Measurements from ENCODE around the gene EMC8.
"Not testable (repeated sequence)": the region's sequence is repeated elsewhere in the genome, so short reads cannot be mapped to it uniquely, and the experiment has no call there.

The EMC8 gene

GRCh38 chr16:85812031-85812807 is 12.9 kb upstream of the EMC8 start:
- no peak for DNase-seq

DNA sequence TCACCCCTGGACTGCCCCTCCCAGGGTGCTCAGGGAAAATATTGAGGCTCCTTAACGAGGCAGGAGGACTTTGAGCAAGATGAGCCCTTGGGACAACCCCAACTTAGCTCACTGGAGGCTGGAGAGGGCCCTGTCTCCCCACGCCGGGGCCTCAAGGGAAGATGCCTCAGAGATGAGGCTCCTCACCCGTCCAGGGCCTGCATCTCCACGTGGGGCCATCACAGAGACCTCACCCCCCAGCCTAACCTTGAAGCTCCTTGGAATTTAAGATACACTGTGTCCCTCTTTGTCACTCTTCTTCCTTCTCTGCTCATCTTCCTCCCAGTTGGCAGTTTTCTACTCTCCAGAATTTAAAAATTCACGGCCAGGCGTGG is 11.4 kb upstream of the EMC8 start:
- no peak for DNase-seq

- DNase-seq, result no peak
Observed at GRCh38 chr16:85810097-85810741, 10.9 kb upstream of the EMC8 start.

DNA sequence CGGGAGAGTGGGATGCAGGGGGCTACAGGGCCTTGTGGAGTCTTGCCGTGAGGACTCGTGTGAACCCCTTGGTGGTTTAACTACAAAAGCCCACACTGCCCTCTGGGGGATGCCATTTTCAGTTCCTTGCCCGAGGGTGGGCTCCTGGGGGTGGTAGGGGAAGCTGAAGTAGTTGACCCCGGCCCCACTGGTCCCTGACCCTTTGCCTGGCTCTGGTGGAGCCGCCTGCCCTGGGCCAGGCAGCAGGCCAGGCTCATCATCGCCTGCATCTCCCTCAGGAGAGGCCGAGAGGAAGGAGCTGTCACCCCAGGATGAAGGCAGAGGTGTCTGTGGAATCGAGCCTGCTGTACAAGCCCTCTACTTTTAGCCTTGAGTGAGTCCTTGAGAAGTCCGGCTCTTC is 10.3 kb upstream of the EMC8 start:
- DNase-seq, result no peak

DNA sequence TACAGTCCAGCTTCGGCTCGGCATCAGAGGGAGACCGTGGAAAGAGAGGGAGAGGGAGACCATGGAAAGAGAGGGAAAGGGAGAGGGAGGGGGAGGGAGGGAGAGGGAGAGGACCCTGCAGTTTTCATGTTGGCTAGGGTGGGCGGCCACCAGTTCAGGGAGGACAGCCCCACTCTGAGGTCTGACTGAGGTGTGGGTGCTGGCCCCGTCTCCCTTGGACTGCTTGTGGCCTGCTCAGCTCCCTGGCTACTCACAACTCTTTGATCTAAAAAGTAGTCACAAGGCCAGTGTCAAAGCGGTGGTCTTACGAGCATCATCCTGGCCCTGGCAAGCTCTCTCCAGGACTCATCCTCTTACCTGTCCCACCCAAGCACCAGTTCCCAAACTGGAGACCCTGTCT is 9.6 kb upstream of the EMC8 start:
- DNase-seq, result no peak

- not testable (repeated sequence) for DNase-seq
Observed at GRCh38 chr16:85808104-85808503, 8.8 kb upstream of the EMC8 start.

- DNase-seq, result not testable (repeated sequence)
Observed at GRCh38 chr16:85807340-85807739, 8.0 kb upstream of the EMC8 start.

DNA sequence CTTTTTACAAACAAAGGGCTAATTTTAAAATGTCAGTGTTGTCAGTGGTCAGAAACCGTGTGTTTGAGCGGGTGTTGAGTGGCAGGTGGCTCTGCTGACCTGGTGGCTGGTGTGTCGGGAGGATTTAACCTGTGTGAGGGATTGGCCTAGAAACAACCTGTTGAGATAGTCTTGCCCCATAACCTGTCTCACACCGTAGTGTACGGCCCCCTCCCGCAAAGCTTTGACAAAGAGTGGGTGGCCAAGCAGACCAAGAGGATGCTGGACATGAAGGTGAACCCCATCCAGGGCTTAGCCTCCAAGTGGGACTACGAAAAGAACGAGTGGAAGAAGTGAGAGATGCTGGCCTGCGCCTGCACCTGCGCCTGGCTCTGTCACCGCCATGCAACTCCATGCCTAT is 7.2 kb upstream of the EMC8 start:
- DNase-seq, result no peak

DNA sequence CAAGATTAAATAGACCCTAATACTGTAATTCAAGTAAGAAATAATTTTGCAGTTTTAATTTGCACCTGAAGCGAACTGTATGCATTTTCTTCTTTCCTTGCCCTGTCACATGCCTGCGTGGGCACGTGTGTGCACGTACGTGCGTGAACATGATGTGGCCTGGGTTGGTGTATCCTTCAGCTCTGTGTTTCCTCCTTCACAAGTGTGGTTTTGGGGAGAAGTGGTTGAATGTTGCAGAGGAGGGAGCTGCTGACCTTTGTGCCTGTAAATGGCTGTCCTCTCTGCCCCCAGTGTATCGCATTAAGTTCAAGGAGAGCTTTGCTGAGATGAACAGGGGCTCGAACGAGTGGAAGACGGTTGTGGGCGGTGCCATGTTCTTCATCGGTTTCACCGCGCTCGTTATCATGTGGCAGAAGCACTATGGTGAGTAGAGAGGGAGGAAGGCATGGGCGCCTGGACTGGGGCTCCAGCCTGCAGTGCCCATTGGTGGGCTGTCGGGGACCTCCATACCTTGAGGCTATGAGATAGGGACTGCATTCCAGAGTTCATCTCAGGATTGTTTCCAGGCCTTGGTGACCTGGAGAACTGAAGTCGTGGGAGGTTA is 6.2 kb upstream of the EMC8 start:
- DNase-seq, result no peak

- no peak for DNase-seq
Observed at GRCh38 chr16:85803570-85803969, 4.2 kb upstream of the EMC8 start.

- peak; percentile 16 for DNase-seq
Observed at GRCh38 chr16:85800321-85800669, 951 bp upstream of the EMC8 start.

DNA sequence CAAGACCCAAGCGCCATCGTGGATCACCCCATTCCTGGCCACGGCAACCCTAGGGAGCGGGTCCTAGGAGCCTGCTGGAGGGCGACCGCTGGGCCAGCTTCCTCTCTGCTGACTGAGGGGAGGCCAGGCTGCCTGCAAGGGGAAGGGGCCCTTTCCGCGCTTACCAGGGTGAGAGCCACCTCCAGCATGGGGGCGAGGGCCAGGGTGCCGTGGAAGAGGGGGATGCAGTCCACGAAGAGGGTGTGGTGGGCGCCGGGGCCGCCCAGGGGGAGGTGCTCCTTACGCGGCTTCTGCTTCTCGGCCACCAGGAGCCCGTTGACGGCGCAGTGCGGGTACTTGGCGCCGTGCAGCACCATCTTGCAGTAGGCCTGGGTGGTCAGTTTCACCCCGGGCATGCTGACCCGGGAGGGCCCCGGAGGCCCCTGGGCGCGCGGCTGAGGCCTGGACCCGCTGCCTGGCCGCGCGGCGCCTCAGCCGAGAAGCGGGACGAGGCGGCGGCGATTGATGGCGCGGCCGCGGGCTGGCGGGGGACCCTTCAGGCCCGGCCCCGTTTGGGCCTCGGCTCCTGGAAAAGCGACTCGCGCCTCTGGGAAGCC is 345 bp downstream of the EMC8 start:
- peak; percentile 13 for DNase-seq

- DNase-seq, result no peak
Observed at GRCh38 chr16:85798283-85798776, 1.0 kb downstream of the EMC8 start.

DNA sequence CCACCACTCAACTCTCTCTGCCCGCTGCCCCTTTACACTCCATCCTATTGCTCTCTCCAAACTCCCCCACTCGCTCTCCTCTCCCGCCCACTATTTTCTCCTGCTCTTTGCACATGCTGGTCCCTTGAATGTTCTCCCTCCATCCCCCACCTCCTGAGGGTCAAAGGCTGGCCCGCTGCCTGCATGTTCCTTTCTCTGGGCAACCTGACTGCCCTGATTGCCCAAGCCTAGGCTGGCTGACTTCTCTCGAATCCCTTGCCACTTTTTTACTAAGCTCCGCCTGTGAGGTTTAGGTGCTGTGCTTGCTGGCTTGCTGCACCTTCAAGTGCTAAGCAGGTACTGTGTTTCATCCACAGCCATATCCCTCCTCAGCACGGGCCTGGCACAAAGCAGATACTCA is 2.7 kb downstream of the EMC8 start:
- DNase-seq, result no peak

- no peak for DNase-seq
Observed at GRCh38 chr16:85796152-85796551, 3.2 kb downstream of the EMC8 start.

DNA sequence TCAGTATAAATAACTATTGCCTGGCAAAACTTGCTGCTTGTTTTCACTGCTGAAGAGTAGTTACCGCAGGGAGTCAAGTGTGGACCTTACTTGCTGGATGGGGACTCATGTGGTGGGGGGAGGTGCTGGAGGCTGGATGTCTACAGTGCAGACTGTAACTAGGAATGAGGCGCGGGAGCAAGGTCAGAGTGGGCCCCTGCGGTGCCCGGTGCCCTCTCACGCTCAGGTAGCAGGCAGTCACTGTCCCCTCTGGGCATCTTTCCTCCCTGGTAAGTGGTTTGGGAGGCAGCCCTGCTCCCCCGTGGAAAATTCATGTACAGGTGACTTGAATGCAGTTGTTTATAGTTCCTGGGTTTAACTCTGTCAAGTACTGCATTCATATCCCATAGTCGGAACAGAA is 4.6 kb downstream of the EMC8 start:
- DNase-seq, result no peak

DNA sequence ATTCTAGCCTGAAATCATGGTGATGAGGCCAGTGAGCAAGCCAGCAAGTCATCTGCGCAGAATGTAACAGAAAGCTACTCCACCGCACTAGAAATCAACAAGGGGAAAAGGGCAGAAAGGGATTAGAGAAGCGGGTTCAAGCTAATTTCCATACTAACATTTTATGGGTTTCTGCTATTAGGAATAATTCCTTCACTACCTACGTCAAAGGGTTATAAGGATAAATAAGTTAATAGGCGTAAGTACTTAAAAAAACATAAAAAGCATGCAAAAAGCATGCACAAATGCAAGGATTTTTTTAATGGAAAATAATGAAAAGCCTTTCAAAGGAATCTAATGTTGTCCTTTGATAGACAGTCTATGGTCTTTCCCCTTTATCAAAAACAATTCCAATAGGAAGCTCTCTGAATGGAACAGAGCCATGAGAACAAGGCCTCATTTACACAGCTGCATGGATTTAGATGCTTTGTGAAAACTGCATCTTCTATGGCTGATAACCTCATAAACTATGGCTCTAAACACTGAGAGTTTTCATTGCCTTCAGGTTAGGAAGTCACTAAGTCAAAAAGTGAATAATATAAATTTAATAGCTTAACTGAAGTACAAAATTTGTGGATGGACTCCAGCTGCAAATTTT is 5.6 kb downstream of the EMC8 start:
- DNase-seq, result no peak

- DNase-seq, result no peak
Observed at GRCh38 chr16:85789773-85790172, 9.6 kb downstream of the EMC8 start.

DNA sequence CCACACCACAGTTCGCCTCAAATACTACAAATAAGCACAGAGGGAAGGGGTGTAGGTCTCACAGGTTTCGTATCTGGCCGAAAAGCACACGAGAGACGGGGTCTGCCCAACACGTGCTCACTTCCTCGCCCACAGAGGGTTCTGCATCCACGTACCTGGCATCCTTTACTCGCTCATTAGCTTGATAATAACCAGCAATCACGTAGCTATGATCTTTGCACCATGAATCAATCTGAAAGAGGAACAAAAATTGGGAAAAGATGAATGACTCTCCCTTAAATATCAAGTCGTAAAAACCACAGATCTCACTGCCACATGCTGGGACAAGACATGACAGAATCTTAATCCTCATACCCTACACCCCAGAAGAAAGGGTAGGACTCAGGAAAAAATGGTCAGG is 10.5 kb downstream of the EMC8 start:
- DNase-seq, result no peak

- DNase-seq, result no peak
Observed at GRCh38 chr16:85785927-85786326, 13.4 kb downstream of the EMC8 start.

DNA sequence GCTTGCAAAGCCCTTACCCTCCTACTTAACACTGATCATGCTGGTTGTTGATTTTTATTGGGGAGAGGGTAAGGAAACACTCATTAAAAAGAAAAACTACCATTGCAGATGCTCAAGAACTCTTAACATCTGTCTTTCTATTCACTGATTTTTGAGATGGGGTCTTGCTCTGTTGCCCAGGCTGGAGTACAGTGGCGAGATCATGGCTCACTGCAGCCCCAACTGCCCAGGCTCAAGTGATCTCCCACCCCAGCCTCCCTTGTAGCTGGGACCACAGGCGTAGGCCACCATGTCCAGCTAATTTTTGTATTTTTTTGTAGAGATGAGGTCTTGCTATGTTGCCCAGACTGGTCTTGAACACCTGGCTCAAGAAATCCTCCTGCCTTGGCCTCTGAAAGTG is 14.5 kb downstream of the EMC8 start:
- DNase-seq, result no peak

- DNase-seq, result no peak
Observed at GRCh38 chr16:85783441-85783840, 15.9 kb downstream of the EMC8 start.

- DNase-seq, result no peak
Observed at GRCh38 chr16:85782451-85782850, 16.9 kb downstream of the EMC8 start.
